HG03439 (cell line): ENCODE results near the gene ANHX.
"Not testable (repeated sequence)": the region's sequence is repeated elsewhere in the genome, so short reads cannot be mapped to it uniquely, and the experiment has no call there.

Experiments
- ATAC-seq: cut with Tn5 transposase; IDR thresholded peaks from one replicate; pipeline ENCODE4 v1.9.1; 2021; ENCODE audit warnings: mild to moderate bottlenecking, moderate library complexity; ENCODE audit not compliant: unreplicated experiment

The ANHX gene

GRCh38 chr12:133235401-133236112 lies at the start of gene ANHX:
Gene ANHX (minus strand): TSS chr12:133235877. CDS start chr12:133234356, 1,521 bp downstream.
- ATAC-seq, result no peak

GRCh38 chr12:133264668-133265067 lies 29.0 kb upstream of the ANHX start:
- not testable (repeated sequence) for ATAC-seq

GRCh38 chr12:133264173-133264572 lies 28.5 kb upstream of the ANHX start:
- no peak for ATAC-seq

- ATAC-seq, result no peak
These were observed 20.6 kb upstream of the ANHX start for GRCh38 chr12:133256321-133256720.

- not testable (repeated sequence) for ATAC-seq
These were observed 20.2 kb upstream of the ANHX start for GRCh38 chr12:133255833-133256232.

- no peak for ATAC-seq
These were observed 16.1 kb upstream of the ANHX start for GRCh38 chr12:133251732-133252131.

GRCh38 chr12:133236556-133236955 lies 879 bp upstream of the ANHX start:
- ATAC-seq, result no peak

- no peak for ATAC-seq
These were observed 467 bp upstream of the ANHX start for GRCh38 chr12:133236144-133236543.

- ATAC-seq, result no peak
These were observed 706 bp downstream of the ANHX start for GRCh38 chr12:133234971-133235370.

- ATAC-seq, result no peak
These were observed 1.6 kb downstream of the ANHX start for GRCh38 chr12:133233993-133234564.

- no peak for ATAC-seq
These were observed 2.7 kb downstream of the ANHX start for GRCh38 chr12:133233006-133233405.

- ATAC-seq, result no peak
These were observed 4.7 kb downstream of the ANHX start for GRCh38 chr12:133231001-133231400.

- no peak for ATAC-seq
These were observed 8.3 kb downstream of the ANHX start for GRCh38 chr12:133227281-133227852.

GRCh38 chr12:133226690-133227089 lies 9.0 kb downstream of the ANHX start:
- no peak for ATAC-seq

- no peak for ATAC-seq
These were observed 10.2 kb downstream of the ANHX start for GRCh38 chr12:133225527-133225926.

GRCh38 chr12:133222211-133222610 lies 13.5 kb downstream of the ANHX start:
- no peak for ATAC-seq

- no peak for ATAC-seq
These were observed 14.4 kb downstream of the ANHX start for GRCh38 chr12:133221241-133221640.

GRCh38 chr12:133220521-133220920 lies 15.2 kb downstream of the ANHX start:
- no peak for ATAC-seq

GRCh38 chr12:133217219-133217618 lies 18.5 kb downstream of the ANHX start:
- no peak for ATAC-seq

- ATAC-seq, result no peak
These were observed 20.0 kb downstream of the ANHX start for GRCh38 chr12:133215724-133216123.

GRCh38 chr12:133206390-133206789 lies 29.3 kb downstream of the ANHX start:
- no peak for ATAC-seq

GRCh38 chr12:133204264-133204603 lies 31.4 kb downstream of the ANHX start:
- ATAC-seq, result no peak
